ENCODE results near the gene ST3GAL3. TPM values are rescaled to one million over a fixed set of nuclear protein-coding genes. Genes with fewer than 3 reads are reported as not detected.

Gene ST3GAL3
- polyA plus RNA-seq, 1 donor: 32.6 TPM

DNA sequence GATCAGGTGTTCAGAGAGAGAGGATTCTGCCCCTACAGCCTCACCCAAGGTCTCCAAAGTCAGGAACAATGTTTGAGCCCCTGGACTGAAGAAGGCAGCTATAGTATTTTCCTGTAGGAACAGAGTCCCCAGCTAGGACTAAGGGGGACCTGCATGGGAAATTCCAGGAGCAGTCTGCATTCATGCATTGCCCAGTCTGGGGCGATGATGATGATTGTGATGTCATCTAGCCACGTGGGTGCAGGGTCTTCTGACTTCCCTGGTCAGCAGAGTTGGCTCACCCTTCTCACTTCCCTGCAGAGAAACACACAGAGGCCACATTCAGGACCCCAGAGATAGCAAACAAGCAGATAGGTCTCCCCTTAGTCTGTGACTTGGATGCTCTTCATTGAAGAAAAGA, 169.8 kb downstream of the ST3GAL3 start:
- DNase-seq (ENCODE audit: low read depth): no peak

DNA sequence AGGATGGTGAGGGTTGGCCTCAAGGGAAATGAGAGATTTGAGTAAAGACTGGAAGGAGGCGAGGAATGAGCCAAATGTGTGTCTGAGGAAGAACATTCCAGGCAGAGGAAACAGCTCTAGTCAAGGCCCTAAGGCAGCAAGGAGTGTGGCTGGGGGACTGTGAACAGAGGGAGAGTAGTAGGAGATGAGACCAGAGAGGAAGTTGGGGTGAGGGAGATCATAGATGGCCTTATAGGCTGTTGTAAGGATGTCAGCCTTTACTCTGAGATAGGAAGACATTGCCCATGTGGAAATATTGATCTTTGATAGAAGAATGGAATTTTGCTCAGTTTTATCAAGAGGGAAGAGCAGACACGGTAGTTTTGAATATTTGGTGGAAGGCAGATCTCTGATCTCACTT, 171.1 kb downstream of the ST3GAL3 start:
- no peak for DNase-seq (ENCODE audit: low read depth)

DNA sequence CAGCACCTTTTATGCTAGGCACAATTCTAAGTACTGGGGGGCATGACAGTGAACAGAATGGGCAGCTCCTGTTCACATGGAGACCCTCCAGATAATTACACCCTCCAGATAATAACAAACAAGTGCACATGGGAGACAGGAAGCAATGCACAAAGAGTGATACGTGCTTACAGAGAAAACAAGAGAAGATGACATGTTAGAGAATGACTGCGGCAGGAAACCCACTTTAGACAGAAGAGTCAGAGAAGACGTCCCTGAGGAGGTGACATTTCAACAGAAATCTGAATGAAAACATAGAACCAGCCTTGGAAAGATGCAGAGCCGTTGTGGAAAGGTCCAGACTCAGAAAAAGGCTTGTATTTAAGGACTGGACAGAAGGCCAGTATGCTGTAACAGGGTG, 171.5 kb downstream of the ST3GAL3 start:
- DNase-seq (ENCODE audit: low read depth): no peak

DNA sequence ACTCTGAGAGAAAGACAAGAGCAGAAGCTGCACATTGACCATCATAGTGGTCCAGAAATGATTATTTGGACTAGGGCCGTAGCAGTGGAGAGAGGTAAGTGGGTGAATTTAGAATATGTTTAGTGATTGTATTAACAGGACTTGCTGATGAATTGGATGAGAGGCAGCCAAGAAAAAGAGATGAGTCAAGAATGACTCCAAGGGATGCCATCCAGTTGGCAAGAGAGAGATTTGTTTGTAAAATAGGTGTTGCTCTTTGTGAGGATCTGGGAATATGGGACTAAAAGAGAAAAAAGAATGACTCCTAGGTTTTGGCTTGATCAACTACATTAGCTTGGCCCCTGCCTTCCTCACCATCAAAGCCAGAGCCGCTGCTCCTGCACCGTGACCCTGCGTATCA, 172.1 kb downstream of the ST3GAL3 start:
- no peak for DNase-seq (ENCODE audit: low read depth)

GRCh38 chr1:43879996-43880395, 172.7 kb downstream of the ST3GAL3 start:
- no peak for DNase-seq (ENCODE audit: low read depth)

DNA sequence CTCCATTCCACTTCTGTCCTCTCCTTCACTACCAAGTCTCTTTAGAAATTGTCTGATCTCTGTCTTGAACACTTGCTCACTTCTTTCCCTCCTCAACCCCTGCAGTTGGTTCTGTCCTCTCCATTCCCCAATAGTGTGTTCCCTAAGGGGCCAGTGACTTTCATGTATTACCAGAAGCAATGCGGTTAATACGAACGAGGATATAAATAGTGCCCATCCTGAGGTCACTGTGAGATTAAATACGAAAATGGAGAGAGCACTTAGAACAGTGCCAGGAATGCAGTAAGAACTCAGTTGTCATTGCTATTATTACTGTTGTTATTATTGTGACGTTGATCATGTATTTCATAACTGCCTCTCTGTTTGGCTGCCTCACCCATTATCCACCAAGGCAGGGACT, 173.3 kb downstream of the ST3GAL3 start:
- DNase-seq (ENCODE audit: low read depth): no peak

DNA sequence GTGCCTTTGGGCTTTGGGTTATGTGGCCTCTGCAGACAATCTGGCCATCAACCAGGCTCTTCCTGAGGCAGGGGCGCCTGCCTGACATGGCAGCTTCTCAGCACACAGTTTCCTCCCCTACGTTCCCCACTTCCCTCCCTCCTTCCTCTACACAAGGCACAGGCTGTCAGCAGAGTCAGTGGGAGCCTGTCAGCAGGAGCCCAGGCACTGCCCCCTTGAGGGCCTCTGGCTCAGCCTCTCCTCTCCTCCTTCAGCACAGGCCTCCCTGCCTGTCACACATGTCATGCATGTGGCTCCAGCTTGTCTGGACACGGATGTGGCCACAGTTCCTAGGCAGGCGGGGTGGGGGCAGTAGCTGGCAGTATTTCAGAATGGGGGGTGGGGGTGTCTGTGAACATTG, 174.1 kb downstream of the ST3GAL3 start:
- no peak for DNase-seq (ENCODE audit: low read depth)

- DNase-seq (ENCODE audit: low read depth): no peak
Measured at GRCh38 chr1:43882763-43883162, 175.4 kb downstream of the ST3GAL3 start.

DNA sequence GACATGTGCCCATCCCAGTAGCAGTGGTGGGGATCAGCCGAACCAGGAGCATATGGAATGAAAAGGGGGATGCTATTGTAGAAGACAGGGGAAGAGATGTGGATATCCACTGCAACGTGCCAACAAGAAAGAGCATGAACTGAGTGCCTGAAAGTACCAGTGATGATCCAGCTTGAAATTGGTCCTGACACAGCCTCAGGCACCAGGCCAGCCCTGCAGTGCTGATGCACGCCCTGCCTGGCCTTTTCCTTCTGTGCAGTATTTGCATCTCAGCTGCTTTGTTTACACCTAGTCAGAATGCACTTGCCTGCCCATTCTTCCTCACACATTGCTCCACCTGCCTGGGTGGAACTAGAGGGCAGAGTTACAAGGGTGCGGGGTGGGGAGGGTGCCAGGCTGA, 176.0 kb downstream of the ST3GAL3 start:
- no peak for DNase-seq (ENCODE audit: low read depth)

DNA sequence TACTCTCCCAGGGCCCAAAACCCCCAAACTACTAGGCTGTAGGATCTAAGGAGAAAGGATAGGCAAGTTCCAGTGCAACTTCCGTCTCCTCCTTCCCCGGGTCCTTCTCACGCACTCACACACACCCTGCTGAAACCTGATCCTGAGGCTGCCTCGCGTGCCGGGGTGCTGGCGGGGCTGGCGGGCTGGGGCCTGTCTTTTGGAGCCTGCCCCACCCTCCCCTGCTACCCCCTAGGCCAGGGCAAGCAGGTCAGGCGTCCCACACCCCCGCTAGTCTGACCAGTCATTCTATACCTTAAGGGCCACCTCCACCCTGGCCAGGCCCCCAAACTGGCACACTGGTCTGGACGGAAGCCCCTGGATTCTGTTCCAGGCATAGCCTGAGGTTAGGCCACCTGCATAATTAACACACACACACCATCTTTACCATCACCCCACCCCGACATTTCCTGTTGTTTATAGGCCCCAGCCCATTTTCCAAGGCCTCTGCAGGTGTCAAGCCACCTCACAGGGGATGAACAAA, 178.0 kb downstream of the ST3GAL3 start:
- no peak for DNase-seq (ENCODE audit: low read depth)

DNA sequence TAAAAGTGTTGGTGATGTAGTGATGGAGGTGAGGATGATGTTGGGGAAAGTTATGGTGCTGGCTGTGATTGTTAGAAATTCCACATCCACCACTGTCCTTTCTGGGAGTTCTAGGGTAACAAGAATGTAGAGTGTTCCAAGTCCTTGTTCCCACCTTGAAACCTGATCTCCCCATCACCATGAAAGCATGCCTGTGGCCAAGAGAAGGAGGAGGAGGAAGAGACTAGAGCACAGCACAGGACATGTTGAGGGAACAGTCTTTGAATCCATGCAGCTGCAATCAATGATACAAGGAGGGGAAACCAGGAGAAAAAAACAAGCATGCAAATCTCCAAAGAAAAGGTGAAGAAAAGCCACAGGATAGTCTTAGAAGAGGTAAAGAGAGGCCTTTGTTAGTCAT, 180.4 kb downstream of the ST3GAL3 start:
- no peak for DNase-seq (ENCODE audit: low read depth)

DNA sequence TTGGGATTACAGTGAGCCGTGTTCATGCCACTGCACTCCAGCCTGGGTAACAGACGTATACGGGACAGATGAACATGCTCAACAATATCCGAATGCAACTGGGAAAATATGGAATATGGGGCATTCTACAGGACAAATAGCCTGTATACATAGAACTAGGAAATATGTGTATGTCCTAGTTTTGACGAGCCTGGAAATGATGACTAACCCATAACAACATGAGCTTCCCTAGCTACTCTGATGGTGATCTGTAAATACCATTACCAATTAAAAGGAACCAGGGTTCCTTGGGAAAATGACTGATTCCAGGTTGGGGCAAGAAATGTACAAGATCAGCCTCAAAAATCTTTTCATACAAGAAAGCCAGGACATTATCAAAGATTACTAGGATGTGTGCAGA, 183.5 kb downstream of the ST3GAL3 start:
- no peak for DNase-seq (ENCODE audit: low read depth)

DNA sequence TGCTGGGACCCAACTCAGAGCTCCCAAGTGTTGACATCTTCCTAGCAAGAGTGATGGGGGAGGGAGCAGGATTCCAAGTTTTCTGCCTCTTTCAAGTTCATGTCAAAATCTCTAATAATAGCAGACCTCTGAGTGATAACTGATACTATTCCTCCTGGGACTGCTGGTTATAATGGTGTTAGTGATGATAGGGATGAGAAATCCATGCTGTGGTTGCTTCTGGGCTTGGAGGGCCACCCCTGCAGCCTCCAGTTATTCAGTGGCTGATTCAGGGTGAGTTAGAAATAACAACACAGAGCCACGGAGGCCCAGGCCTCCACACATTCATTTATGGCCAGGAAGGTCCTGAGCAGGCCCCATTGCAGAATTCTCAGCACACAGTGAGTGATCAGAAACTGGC, 185.7 kb downstream of the ST3GAL3 start:
- no peak for DNase-seq (ENCODE audit: low read depth)

DNA sequence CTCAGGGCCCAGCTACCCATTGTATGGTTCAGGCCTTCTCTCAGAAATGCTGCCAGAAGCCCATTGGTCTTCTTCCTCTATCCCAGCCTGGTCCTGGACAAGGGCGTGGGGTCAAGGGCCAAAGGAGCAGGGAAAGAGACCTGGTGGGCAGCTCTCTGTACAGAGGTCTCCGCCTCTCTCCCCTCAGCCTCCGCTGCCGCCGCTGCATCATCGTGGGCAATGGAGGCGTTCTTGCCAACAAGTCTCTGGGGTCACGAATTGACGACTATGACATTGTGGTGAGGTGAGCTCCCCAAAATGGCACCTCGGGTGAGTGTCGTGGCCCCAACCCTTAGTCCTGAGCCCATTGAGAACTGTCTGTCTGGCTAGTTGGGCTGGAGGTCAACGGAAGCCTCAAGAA, 191.6 kb downstream of the ST3GAL3 start:
- DNase-seq (ENCODE audit: low read depth): no peak

- no peak for DNase-seq (ENCODE audit: low read depth)
Measured at GRCh38 chr1:43900386-43900785, 193.1 kb downstream of the ST3GAL3 start.

DNA sequence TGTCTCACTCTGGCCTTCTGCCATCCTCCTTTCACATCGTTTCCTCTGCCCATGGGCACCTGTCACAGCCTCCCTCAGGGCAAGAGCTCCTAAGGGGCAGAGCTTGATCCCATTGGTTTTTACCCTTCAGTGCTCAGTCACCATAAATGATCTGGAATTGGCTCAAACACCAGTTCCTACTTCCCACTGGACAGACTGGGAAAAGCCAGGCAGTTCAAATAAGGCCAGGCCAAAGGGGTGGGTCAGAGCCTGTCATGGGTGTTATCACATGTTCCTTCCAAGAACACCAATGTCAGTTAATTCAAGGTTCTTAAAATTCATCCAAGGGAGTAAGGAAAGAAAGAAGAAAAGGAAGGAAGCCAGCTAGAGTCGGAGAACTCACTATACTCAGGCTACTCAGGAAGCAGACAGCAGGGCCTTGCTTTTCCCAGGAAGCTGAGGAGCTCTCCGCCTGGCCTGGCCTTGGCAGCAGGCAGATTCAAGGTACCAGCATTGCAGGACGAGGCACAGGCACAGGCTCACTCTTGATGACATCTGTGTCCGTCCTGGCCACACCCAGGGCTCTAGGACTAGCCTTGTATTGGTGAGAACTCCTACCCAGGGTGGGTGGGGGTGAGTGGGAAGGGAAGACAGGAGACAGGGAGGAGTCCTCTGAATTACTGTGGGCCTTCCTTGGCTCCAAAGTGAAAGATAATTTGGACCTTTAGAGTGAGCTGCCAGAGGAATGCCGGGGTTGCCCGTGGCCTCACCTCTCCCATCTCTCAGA, 194.0 kb downstream of the ST3GAL3 start:
- DNase-seq (ENCODE audit: low read depth): no peak

DNA sequence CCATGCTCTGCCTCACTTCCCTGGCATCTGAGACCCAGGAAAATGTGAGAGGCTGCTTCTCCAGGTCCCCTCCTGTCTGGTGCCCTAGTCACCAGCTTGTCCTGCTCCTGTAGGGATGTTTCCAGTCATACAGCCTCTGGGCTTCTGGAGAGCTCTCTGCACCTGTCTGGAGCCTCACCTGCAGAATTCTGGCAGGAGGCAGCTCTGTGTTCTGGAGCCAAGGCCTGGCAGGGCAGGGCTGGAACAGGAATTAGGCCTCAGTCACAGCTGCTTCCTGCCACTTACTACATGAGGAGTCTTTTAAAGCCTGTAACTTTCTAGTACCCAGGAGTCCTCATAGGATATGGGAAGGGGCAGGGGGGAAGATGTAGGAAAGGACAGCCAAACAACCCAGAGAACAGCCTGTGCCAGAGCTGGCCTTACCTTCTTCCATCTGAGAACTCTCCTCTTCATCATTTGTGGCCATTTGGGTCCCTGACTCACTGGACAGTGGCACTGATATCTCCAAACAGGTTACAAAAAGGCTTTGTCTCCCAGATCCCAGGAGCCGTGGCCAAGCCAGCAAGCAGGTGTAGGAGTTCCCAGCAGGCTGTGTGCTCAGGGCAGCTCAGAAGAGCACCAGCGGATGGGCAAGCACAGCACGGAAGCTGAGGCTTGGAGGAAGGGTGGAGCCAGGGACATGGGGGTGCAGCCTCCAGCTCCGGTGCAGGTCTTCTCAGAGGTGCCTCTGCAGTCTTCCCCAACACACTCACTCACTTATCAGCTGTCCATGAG, 194.9 kb downstream of the ST3GAL3 start:
- DNase-seq (ENCODE audit: low read depth): no peak

DNA sequence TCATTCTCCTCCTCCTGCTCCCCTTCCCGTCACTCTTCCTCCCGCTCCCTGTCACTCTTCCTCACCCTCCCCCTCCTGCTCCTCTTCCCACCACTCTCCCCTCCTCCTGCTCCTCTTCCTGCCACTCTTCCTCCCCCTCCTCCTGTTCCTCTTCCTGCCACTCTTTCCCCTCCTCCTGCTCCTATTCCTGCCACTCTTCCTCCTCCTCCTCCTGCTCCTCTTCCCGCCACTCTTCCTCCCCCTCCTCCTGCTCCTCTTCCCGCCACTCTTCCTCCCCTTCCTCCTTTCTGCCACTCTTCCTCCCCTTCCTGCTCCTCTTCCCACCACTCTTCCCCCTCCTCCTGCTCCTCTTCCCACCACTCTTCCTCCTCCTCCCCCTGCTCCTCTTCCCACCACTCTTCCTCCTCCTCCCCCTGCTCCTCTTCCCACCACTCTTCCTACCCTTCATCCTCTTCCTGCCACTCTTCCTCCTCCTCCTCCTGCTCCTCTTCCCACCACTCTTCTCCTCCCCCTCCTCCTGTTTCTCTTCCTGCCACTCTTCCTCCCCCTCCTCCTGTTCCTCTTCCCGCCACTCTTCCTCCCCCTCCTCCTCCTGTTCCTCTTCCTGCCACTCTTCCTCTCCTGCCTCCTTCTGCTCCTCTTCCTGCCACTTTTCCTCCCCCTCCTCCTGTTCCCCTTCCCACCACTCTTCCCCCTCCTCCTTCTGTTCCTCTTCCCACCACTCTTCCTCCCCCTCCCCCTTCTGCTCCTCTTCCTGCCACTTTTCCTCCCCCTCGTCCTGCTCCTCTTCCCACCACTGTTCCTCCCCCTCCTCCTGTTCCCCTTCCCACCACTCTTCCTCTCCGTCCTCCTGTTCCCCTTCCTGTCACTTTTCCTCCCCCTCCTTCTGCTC, 197.6 kb downstream of the ST3GAL3 start:
- no peak for DNase-seq (ENCODE audit: low read depth)

DNA sequence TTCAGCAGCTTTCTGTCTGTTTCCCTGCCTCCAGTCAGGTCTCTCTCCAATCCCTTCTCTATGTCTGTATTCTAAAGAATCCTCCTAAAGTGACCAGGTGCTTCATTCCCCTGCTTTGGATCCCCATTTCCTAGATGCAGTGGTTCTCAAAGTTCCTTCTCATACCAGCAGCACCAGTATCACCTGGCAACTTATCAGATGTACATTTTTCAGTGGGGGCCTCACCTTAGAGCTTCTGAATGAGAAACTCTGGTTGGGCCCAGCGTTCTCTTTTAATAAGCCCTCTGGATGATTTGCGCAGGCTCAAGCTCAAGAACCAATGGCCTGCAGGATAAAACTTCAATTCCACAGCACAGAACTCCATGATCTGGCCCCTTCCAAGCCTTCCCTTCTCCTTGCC, 200.9 kb downstream of the ST3GAL3 start:
- DNase-seq (ENCODE audit: low read depth): no peak

GRCh38 chr1:43908858-43909257, 201.5 kb downstream of the ST3GAL3 start:
- no peak for DNase-seq (ENCODE audit: low read depth)

GRCh38 chr1:43910343-43910742, 203.0 kb downstream of the ST3GAL3 start:
- DNase-seq (ENCODE audit: low read depth): no peak

DNA sequence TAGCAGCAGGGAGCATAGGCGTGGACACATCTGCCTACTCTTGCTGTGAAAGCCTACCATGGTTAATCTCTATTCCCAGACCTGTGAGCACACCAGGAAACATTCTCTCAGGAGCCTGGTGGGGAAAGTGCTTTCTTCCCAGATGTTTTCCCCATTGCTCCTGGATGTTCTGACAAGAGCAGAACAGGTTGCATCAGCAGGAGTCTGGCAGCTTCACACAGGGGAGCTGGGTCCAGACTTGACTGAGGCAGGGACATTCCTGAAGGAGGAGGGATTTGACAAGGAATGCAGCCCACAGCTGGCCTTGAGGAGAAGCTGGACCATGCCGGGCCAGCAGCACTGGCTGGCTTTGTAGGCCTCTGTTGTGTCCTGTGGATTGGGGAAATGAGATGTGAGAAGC, 205.3 kb downstream of the ST3GAL3 start:
- DNase-seq (ENCODE audit: low read depth): no peak

Measured in forelimb muscle (tissue), 1 donor.